HL-60 (cell line): ENCODE data around the gene ZMIZ1.

Experiments used
- DNase-seq, 2 experiments: peaks; one replicate each; pipeline ENCODE4 v3.0.0-alpha.2; 2010 to 2020; ENCODE audit warnings: low read depth in 1 of 2, low spot score in 1 of 2
- H3K27ac ChIP-seq: fragments of 250-450 bp; sonication (Bioruptor Pico); replicated peaks from 2 replicates; pipeline ENCODE4 v1.5.1; 2020; ENCODE audit warnings: mild to moderate bottlenecking, moderate library complexity
- H3K27me3 ChIP-seq: fragments of 250-450 bp; sonication (Bioruptor Pico); 2 replicates; pipeline ENCODE4 v1.5.1; 2021; ENCODE audit warnings: mild to moderate bottlenecking, moderate library complexity; ENCODE audit not compliant: insufficient read depth, poor library complexity, severe bottlenecking
- H3K4me3 ChIP-seq: replicated peaks from 2 replicates; pipeline ENCODE4 v1.5.1; 2011; ENCODE audit warnings: mild to moderate bottlenecking, control low read depth, low read length; ENCODE audit not compliant: insufficient read depth
- CTCF ChIP-seq: IDR thresholded peaks from one replicate; pipeline ENCODE4 v1.5.1; 2011; ENCODE audit warnings: low read length, control low read depth, inconsistent platforms; ENCODE audit not compliant: insufficient read depth
- GABPA ChIP-seq: IDR thresholded peaks from 2 replicates; pipeline ENCODE4 v1.6.1; 2012; ENCODE audit warnings: low read depth
- POLR2AphosphoS5 ChIP-seq: IDR thresholded peaks from 2 replicates; pipeline ENCODE4 v1.6.1; 2012; ENCODE audit warnings: low read depth
- SPI1 ChIP-seq: IDR thresholded peaks from 2 replicates; pipeline ENCODE4 v1.6.1; 2012; ENCODE audit warnings: low read depth, mild to moderate bottlenecking, borderline replicate concordance
- TF ChIP-seq, protein P1 (sequence below): IDR thresholded peaks from 2 replicates; pipeline ENCODE4 v1.6.1; 2012; ENCODE audit warnings: low read depth; ENCODE audit not compliant: insufficient replicate concordance

The ZMIZ1 gene

DNA sequence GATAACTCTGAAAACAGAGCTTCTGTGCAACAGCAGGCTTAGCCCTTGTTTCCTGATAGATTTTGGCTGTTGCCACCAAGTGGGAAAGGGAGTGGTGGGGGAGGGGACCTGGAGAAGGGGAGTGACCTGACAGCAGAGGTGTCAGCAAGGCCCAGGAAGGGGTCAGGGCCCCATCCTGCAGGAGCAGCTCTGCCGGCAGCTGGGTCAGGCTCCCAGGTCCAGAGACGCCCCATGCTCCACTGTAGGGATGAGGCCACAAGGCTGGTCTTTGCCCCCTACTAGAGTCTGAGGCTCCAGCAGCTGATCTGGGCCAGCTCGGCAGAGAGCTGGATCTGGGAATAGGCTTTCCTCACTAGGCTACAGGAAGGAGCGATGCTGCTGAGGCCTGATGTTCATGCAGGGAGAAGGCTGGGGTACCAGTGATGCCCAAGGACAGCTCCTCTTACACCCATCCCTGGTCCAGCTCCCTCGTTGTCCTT lies 44.0 kb upstream of the ZMIZ1 start:
- DNase-seq = no peak
- H3K27ac ChIP-seq = no peak overlapping the region

DNA sequence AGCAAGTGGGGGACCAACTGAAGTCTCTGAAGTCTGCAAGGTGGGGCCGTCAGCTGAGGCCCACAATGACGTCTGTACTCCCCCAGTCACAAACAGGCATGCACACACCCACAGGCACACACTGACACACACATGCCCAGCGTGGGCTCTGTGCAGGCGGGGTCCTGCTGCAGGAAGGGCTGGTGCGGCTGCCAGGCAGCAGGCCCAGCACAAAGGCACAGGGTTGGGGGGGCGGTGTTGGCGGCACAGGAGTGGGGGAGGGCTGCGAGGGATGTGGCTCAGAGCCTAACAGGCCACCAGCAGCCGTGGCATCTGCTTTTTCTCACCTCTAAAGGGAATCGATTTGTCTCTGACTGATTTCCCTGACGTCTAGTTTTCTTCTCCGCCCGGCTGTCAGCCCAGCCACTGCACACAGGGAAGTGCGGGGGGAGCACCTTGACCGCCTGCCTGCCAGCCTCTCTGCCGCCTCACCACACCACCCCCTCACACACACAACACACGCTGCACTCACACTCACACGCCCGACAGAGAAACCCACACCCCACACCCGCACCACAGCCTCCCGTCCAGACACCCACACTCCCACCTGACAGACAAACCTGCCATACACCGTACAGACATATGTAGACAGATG lies 43.5 kb upstream of the ZMIZ1 start:
- H3K4me3 ChIP-seq = no peak overlapping the region
- no peak overlapping the region for H3K27ac ChIP-seq
- no peak for DNase-seq
- TF ChIP-seq SPI1 (no peak), GABPA (no peak), POLR2AphosphoS5 (no peak), CTCF (no peak)
- TF ChIP-seq, protein P1, sequence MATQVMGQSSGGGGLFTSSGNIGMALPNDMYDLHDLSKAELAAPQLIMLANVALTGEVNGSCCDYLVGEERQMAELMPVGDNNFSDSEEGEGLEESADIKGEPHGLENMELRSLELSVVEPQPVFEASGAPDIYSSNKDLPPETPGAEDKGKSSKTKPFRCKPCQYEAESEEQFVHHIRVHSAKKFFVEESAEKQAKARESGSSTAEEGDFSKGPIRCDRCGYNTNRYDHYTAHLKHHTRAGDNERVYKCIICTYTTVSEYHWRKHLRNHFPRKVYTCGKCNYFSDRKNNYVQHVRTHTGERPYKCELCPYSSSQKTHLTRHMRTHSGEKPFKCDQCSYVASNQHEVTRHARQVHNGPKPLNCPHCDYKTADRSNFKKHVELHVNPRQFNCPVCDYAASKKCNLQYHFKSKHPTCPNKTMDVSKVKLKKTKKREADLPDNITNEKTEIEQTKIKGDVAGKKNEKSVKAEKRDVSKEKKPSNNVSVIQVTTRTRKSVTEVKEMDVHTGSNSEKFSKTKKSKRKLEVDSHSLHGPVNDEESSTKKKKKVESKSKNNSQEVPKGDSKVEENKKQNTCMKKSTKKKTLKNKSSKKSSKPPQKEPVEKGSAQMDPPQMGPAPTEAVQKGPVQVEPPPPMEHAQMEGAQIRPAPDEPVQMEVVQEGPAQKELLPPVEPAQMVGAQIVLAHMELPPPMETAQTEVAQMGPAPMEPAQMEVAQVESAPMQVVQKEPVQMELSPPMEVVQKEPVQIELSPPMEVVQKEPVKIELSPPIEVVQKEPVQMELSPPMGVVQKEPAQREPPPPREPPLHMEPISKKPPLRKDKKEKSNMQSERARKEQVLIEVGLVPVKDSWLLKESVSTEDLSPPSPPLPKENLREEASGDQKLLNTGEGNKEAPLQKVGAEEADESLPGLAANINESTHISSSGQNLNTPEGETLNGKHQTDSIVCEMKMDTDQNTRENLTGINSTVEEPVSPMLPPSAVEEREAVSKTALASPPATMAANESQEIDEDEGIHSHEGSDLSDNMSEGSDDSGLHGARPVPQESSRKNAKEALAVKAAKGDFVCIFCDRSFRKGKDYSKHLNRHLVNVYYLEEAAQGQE = no peak
- no peaks in the 10 kb centered on the region for H3K27me3 ChIP-seq

More for the DNA sequence above, 44.0 kb upstream of the ZMIZ1 start:
- Histone ChIP-seq H3K27me3 (no peaks in the 10 kb centered on the region), H3K4me3 (no peak overlapping the region)
- TF ChIP-seq, protein P1 = no peak
- no peak for TF ChIP-seq GABPA
- no peak for TF ChIP-seq CTCF

- DNase-seq = no peak
- Histone ChIP-seq H3K27me3 (peaks cover 2% of the 10 kb centered on the region), H3K27ac (no peak overlapping the region), H3K4me3 (no peak overlapping the region)
- TF ChIP-seq CTCF (no peak), GABPA (no peak), POLR2AphosphoS5 (no peak), SPI1 (no peak)
- TF ChIP-seq, protein P1 = no peak
Observed at GRCh38 chr10:79026341-79026761, 42.4 kb upstream of the ZMIZ1 start.
